ENCODE measurements around the gene PLSCR1. TPM values are rescaled to one million over a fixed set of nuclear protein-coding genes. Genes with fewer than 3 reads are reported as not detected.

Gene PLSCR1
- total and polyA plus RNA-seq, 5 donors: 20.8 to 66.9 (median 32.7) TPM

GRCh38 chr3:146513386-146514051 lies 30.9 kb downstream of the PLSCR1 start:
- no peak overlapping the region for H3K27ac ChIP-seq (ENCODE audit: low read length)

GRCh38 chr3:146511402-146512134 lies 32.8 kb downstream of the PLSCR1 start:
- no peaks in the 10 kb centered on the region for H3K4me1 ChIP-seq (ENCODE audit: control insufficient read depth, insufficient read depth, low read length)
- DNase-seq (no peak), ATAC-seq (no peak)
- no peak overlapping the region for H3K4me3 ChIP-seq (ENCODE audit: low read length)
- no peak overlapping the region for H3K27ac ChIP-seq (ENCODE audit: low read length)
- no peaks in the 10 kb centered on the region for H3K27me3 ChIP-seq (ENCODE audit: control insufficient read depth, insufficient read depth)
- no peaks in the 10 kb centered on the region for H3K9me3 ChIP-seq (ENCODE audit: control insufficient read depth, low read length)
- intact Hi-C loops (cut with DNase I): no loop called here
- 83% methylated on average over 3 of the region's 3 CpGs for WGBS

More at GRCh38 chr3:146513386-146514051, 30.9 kb downstream of the PLSCR1 start:
- no peaks in the 10 kb centered on the region for H3K9me3 ChIP-seq (ENCODE audit: control insufficient read depth, low read length)
- no peak for DNase-seq
- no peak overlapping the region for H3K4me3 ChIP-seq (ENCODE audit: low read length)
- intact Hi-C loops (cut with DNase I): no loop called here
- H3K27me3 ChIP-seq (ENCODE audit: control insufficient read depth, insufficient read depth): no peaks in the 10 kb centered on the region
- H3K4me1 ChIP-seq (ENCODE audit: control insufficient read depth, insufficient read depth, low read length): peaks cover 2% of the 10 kb centered on the region
- no peak for ATAC-seq
- WGBS: 91% methylated on average over 2 of the region's 2 CpGs

- Histone ChIP-seq H3K4me3 (ENCODE audit: low read length) (no peak overlapping the region), H3K9me3 (ENCODE audit: control insufficient read depth, low read length) (no peaks in the 10 kb centered on the region), H3K27ac (ENCODE audit: low read length) (peak overlapping the region; percentile 51), H3K4me1 (ENCODE audit: control insufficient read depth, insufficient read depth, low read length) (no peaks in the 10 kb centered on the region), H3K27me3 (ENCODE audit: control insufficient read depth, insufficient read depth) (no peaks in the 10 kb centered on the region)
- DNase-seq: no peak
- intact Hi-C loops (cut with DNase I): no loop called here
- 83% methylated on average over 1 of the region's 1 CpG for WGBS
- ATAC-seq: peak in 1 of 2 donors; percentile 16
Observed at GRCh38 chr3:146507331-146508120, 36.9 kb downstream of the PLSCR1 start.

GRCh38 chr3:146505516-146505915 lies 38.9 kb downstream of the PLSCR1 start:
- WGBS: 97% methylated on average over 1 of the region's 1 CpG
- no peaks in the 10 kb centered on the region for H3K4me1 ChIP-seq (ENCODE audit: control insufficient read depth, insufficient read depth, low read length)
- ATAC-seq: no peak
- intact Hi-C loops (cut with DNase I): no loop called here
- H3K27me3 ChIP-seq (ENCODE audit: control insufficient read depth, insufficient read depth): no peaks in the 10 kb centered on the region
- DNase-seq: no peak
- H3K27ac ChIP-seq (ENCODE audit: low read length): no peak overlapping the region
- H3K9me3 ChIP-seq (ENCODE audit: control insufficient read depth, low read length): no peaks in the 10 kb centered on the region
- H3K4me3 ChIP-seq (ENCODE audit: low read length): no peak overlapping the region

- Histone ChIP-seq H3K9me3 (ENCODE audit: control insufficient read depth, low read length) (no peaks in the 10 kb centered on the region), H3K4me1 (ENCODE audit: control insufficient read depth, insufficient read depth, low read length) (no peaks in the 10 kb centered on the region), H3K27ac (ENCODE audit: low read length) (no peak overlapping the region), H3K4me3 (ENCODE audit: low read length) (no peak overlapping the region), H3K27me3 (ENCODE audit: control insufficient read depth, insufficient read depth) (no peaks in the 10 kb centered on the region)
- ATAC-seq (no peak), DNase-seq (no peak)
- 71% methylated on average over 3 of the region's 3 CpGs for WGBS
- intact Hi-C loops (cut with DNase I): no loop called here
Observed at GRCh38 chr3:146504498-146505197, 39.8 kb downstream of the PLSCR1 start.

- DNase-seq (peak in 1 of 3 donors; percentile 43), ATAC-seq (no peak)
- Histone ChIP-seq H3K27me3 (ENCODE audit: control insufficient read depth, insufficient read depth) (no peaks in the 10 kb centered on the region), H3K27ac (ENCODE audit: low read length) (no peak overlapping the region), H3K4me3 (ENCODE audit: low read length) (no peak overlapping the region), H3K4me1 (ENCODE audit: control insufficient read depth, insufficient read depth, low read length) (no peaks in the 10 kb centered on the region), H3K9me3 (ENCODE audit: control insufficient read depth, low read length) (no peaks in the 10 kb centered on the region)
- WGBS: 89% methylated on average over 12 of the region's 12 CpGs
- intact Hi-C loops (cut with DNase I): no loop called here
Observed at GRCh38 chr3:146503461-146504202, 40.8 kb downstream of the PLSCR1 start.

GRCh38 chr3:146502887-146503460 lies 41.4 kb downstream of the PLSCR1 start:
- Histone ChIP-seq H3K27ac (ENCODE audit: low read length) (no peak overlapping the region), H3K9me3 (ENCODE audit: control insufficient read depth, low read length) (no peaks in the 10 kb centered on the region), H3K27me3 (ENCODE audit: control insufficient read depth, insufficient read depth) (no peaks in the 10 kb centered on the region), H3K4me3 (ENCODE audit: low read length) (no peak overlapping the region), H3K4me1 (ENCODE audit: control insufficient read depth, insufficient read depth, low read length) (no peaks in the 10 kb centered on the region)
- intact Hi-C loops (cut with DNase I): no loop called here
- WGBS: 92% methylated on average over 1 of the region's 1 CpG
- DNase-seq (no peak), ATAC-seq (no peak)

GRCh38 chr3:146501752-146502151 lies 42.7 kb downstream of the PLSCR1 start:
- H3K4me3 ChIP-seq (ENCODE audit: low read length): no peak overlapping the region
- no peak overlapping the region for H3K27ac ChIP-seq (ENCODE audit: low read length)
- ATAC-seq (no peak), DNase-seq (no peak)
- intact Hi-C loops (cut with DNase I): no loop called here
- no peaks in the 10 kb centered on the region for H3K27me3 ChIP-seq (ENCODE audit: control insufficient read depth, insufficient read depth)
- no peaks in the 10 kb centered on the region for H3K4me1 ChIP-seq (ENCODE audit: control insufficient read depth, insufficient read depth, low read length)
- H3K9me3 ChIP-seq (ENCODE audit: control insufficient read depth, low read length): no peaks in the 10 kb centered on the region

- H3K27me3 ChIP-seq (ENCODE audit: control insufficient read depth, insufficient read depth): no peaks in the 10 kb centered on the region
- H3K4me3 ChIP-seq (ENCODE audit: low read length): no peak overlapping the region
- DNase-seq (no peak), ATAC-seq (no peak)
- intact Hi-C loops (cut with DNase I): no loop called here
- no peak overlapping the region for H3K27ac ChIP-seq (ENCODE audit: low read length)
- H3K4me1 ChIP-seq (ENCODE audit: control insufficient read depth, insufficient read depth, low read length): no peaks in the 10 kb centered on the region
- WGBS: 83% methylated on average over 1 of the region's 1 CpG
- no peaks in the 10 kb centered on the region for H3K9me3 ChIP-seq (ENCODE audit: control insufficient read depth, low read length)
Observed at GRCh38 chr3:146499701-146500100, 44.7 kb downstream of the PLSCR1 start.
